H1 (cell line): ENCODE data around the gene HMG20A. TPM values are rescaled to one million over a fixed set of nuclear protein-coding genes. Genes with fewer than 3 reads are reported as not detected.

Source experiments
- CTCF ChIA-PET: fragments of 300-600 bp; sonication (Branson Sonifier 250); formaldehyde crosslinking; loops from one replicate; lab custom pipeline; 2021; ENCODE audit not compliant: partially characterized antibody; lab: Charles Lee
- POLR2A ChIA-PET: fragments of 300-600 bp; sonication (Branson Sonifier 250); formaldehyde crosslinking; loops from one replicate; lab custom pipeline; 2021; ENCODE audit warnings: inconsistent platforms; ENCODE audit not compliant: partially characterized antibody; lab: Charles Lee
- DNase-seq, 2 experiments: peaks; one replicate each; pipeline versions ENCODE4 v3.0.0 to v3.0.0-alpha.2; 2010 to 2022; ENCODE audit warnings: low spot score in 2 of 2, low read depth in 1 of 2, mixed read lengths in 1 of 2
- FAIRE-seq: peaks from 2 replicates; lab custom pipeline; 2011; peaks lifted over from hg19 to GRCh38; lab: Jason Lieb, UNC
- H2AFZ ChIP-seq: 2 replicates; pipeline ENCODE4 v1.8.1; 2012; ENCODE audit warnings: low read length, inconsistent platforms
- H2AK5ac ChIP-seq: 2 replicates; pipeline ENCODE4 v1.6.1; 2013; ENCODE audit warnings: low read depth, low read length
- H2BK120ac ChIP-seq: replicated peaks from 2 replicates; pipeline ENCODE3; 2013; ENCODE audit warnings: low read depth, low read length, inconsistent platforms
- H2BK12ac ChIP-seq: 2 replicates; pipeline ENCODE4 v1.6.1; 2013; ENCODE audit warnings: low read depth, low read length
- H2BK15ac ChIP-seq: 2 replicates; pipeline ENCODE4 v1.6.1; 2013; ENCODE audit warnings: low read length
- H2BK20ac ChIP-seq: 2 replicates; pipeline ENCODE4 v1.6.1; 2013; ENCODE audit warnings: low read length
- H2BK5ac ChIP-seq: 2 replicates; pipeline ENCODE4 v1.6.1; 2013; ENCODE audit warnings: low read depth, low read length
- H3K14ac ChIP-seq: 2 replicates; pipeline ENCODE4 v1.6.1; 2013; ENCODE audit warnings: inconsistent platforms; ENCODE audit not compliant: insufficient read length
- H3K18ac ChIP-seq: 2 replicates; pipeline ENCODE4 v1.6.1; 2013; ENCODE audit warnings: low read length; ENCODE audit errors: extremely low read depth
- H3K23ac ChIP-seq: 2 replicates; pipeline ENCODE4 v1.6.1; 2013; ENCODE audit warnings: inconsistent platforms; ENCODE audit not compliant: insufficient read length
- H3K23me2 ChIP-seq: 2 replicates; pipeline ENCODE4 v1.6.1; 2013; ENCODE audit warnings: low read depth, low read length
- H3K27ac ChIP-seq: 2 replicates; pipeline ENCODE4 v1.6.1; 2011; ENCODE audit warnings: low read depth, low read length, inconsistent platforms
- H3K27me3 ChIP-seq, 4 experiments: replicated peaks in 1 of 4; 1 replicate in 1 of 4; 2 replicates in 3 of 4; pipeline versions ENCODE4 v1.6.1 to v1.8.1; 2011 to 2013; ENCODE audit warnings: low read length in 3 of 4, mild to moderate bottlenecking in 3 of 4, inconsistent platforms in 2 of 4, mixed read lengths in 2 of 4, moderate library complexity in 1 of 4; ENCODE audit not compliant: control insufficient read depth in 3 of 4, insufficient read depth in 3 of 4; ENCODE audit errors: extremely low read depth in 1 of 4
- H3K36me3 ChIP-seq, 4 experiments: 2 replicates each; pipeline versions ENCODE4 v1.6.1 to v1.8.1; 2011 to 2013; ENCODE audit warnings: mild to moderate bottlenecking in 4 of 4, low read length in 3 of 4, moderate library complexity in 2 of 4, control low read depth in 1 of 4, inconsistent platforms in 1 of 4; ENCODE audit not compliant: insufficient read depth in 4 of 4, control insufficient read depth in 2 of 4
- H3K4ac ChIP-seq: replicated peaks from 2 replicates; pipeline ENCODE3; 2013; ENCODE audit warnings: low read length, low read depth, mixed read lengths, inconsistent platforms; ENCODE audit not compliant: insufficient read length
- H3K4me1 ChIP-seq, 4 experiments: replicated peaks in 1 of 4; 1 replicate in 1 of 4; 2 replicates in 3 of 4; pipeline versions ENCODE4 v1.6.1 to v1.8.1; 2011 to 2013; ENCODE audit warnings: low read length in 3 of 4, inconsistent platforms in 2 of 4, mixed read lengths in 1 of 4; ENCODE audit not compliant: insufficient read depth in 4 of 4, control insufficient read depth in 3 of 4
- H3K4me2 ChIP-seq, 2 experiments: 2 replicates each; pipeline versions ENCODE4 v1.6.1 to v1.8.1; 2011 to 2013; ENCODE audit warnings: low read depth in 2 of 2, low read length in 2 of 2, control low read depth in 1 of 2, inconsistent platforms in 1 of 2, mild to moderate bottlenecking in 1 of 2; ENCODE audit not compliant: insufficient read depth in 1 of 2
- H3K4me3 ChIP-seq, 4 experiments: fragments of 200-600, 300-600 bp in 1 of 4; sonication (generic), shearing (Covaris generic), sonication (Bioruptor Twin) in 1 of 4; 2 replicates each; pipeline versions ENCODE4 v1.5.1 to v1.8.1; 2011 to 2016; ENCODE audit warnings: low read length in 4 of 4, low read depth in 3 of 4, control low read depth in 2 of 4, inconsistent platforms in 2 of 4, mild to moderate bottlenecking in 2 of 4, mixed read lengths in 1 of 4, moderate library complexity in 1 of 4; ENCODE audit not compliant: insufficient read depth in 2 of 4; ENCODE audit errors: extremely low read depth in 1 of 4
- H3K56ac ChIP-seq: replicated peaks from 2 replicates; pipeline ENCODE3; 2013; ENCODE audit warnings: low read depth, mild to moderate bottlenecking, mixed read lengths, low read length, inconsistent platforms; ENCODE audit not compliant: insufficient read length
- H3K79me1 ChIP-seq: 2 replicates; pipeline ENCODE4 v1.6.1; 2013; ENCODE audit warnings: low read depth, low read length, control low read depth
- H3K79me2 ChIP-seq, 2 experiments: 2 replicates each; pipeline versions ENCODE4 v1.6.1 to v1.8.1; 2012 to 2013; ENCODE audit warnings: low read length in 2 of 2, mild to moderate bottlenecking in 2 of 2, inconsistent platforms in 1 of 2; ENCODE audit not compliant: insufficient read depth in 2 of 2, control insufficient read depth in 1 of 2
- H3K9ac ChIP-seq, 4 experiments: replicated peaks in 1 of 4; 1 replicate in 1 of 4; 2 replicates in 3 of 4; pipeline versions ENCODE4 v1.6.1 to v1.8.1; 2011 to 2013; ENCODE audit warnings: low read depth in 3 of 4, low read length in 3 of 4, control low read depth in 2 of 4, mild to moderate bottlenecking in 2 of 4, moderate library complexity in 2 of 4, inconsistent platforms in 1 of 4; ENCODE audit errors: extremely low read depth in 1 of 4
- H3K9me3 ChIP-seq, 2 experiments: 2 replicates each; pipeline versions ENCODE4 v1.6.1 to v1.8.1; 2012 to 2013; ENCODE audit warnings: mild to moderate bottlenecking in 2 of 2, moderate library complexity in 2 of 2, control low read depth in 1 of 2, inconsistent platforms in 1 of 2, low read depth in 1 of 2, low read length in 1 of 2, mixed read lengths in 1 of 2; ENCODE audit not compliant: insufficient read depth in 2 of 2
- H4K20me1 ChIP-seq, 2 experiments: replicated peaks in 1 of 2; 2 replicates each; pipeline versions ENCODE3 to v1.8.1; 2011 to 2013; ENCODE audit warnings: inconsistent platforms in 2 of 2, low read length in 2 of 2, mild to moderate bottlenecking in 1 of 2; ENCODE audit not compliant: insufficient read depth in 2 of 2, control insufficient read depth in 1 of 2
- H4K5ac ChIP-seq: 2 replicates; pipeline ENCODE4 v1.6.1; 2013; ENCODE audit warnings: low read length, low read depth, mixed read lengths, inconsistent platforms; ENCODE audit not compliant: insufficient read length
- H4K8ac ChIP-seq: 2 replicates; pipeline ENCODE4 v1.8.0; 2013; ENCODE audit warnings: mild to moderate bottlenecking, moderate library complexity, low read length, inconsistent platforms; ENCODE audit not compliant: insufficient read depth; ENCODE audit errors: extremely low read depth
- H4K91ac ChIP-seq: replicated peaks from 2 replicates; pipeline ENCODE3; 2013; ENCODE audit warnings: low read length, mixed read lengths, inconsistent platforms; ENCODE audit not compliant: insufficient read length
- BACH1 ChIP-seq: IDR thresholded peaks from 2 replicates; pipeline ENCODE4 v1.6.1; 2012; ENCODE audit warnings: low read length, improper control_type of control experiment
- CBX8 ChIP-seq: fragments of 300-800, 300-1000 bp; sonication (generic); IDR thresholded peaks from 2 replicates; pipeline ENCODE4 v1.7.1; 2016; ENCODE audit warnings: low read depth, low read length, borderline replicate concordance
- FOSL1 ChIP-seq: IDR thresholded peaks from 2 replicates; pipeline ENCODE4 v1.6.1; 2011; ENCODE audit warnings: mild to moderate bottlenecking, low read depth, low read length, moderate library complexity; ENCODE audit not compliant: insufficient read depth
- HDAC2 ChIP-seq, 2 experiments: fragments of 300-600 bp in 1 of 2; sonication (generic) in 1 of 2; IDR thresholded peaks; 2 replicates each; pipeline ENCODE4 v1.6.1; 2011 to 2012; ENCODE audit warnings: low read depth in 2 of 2, low read length in 2 of 2, mild to moderate bottlenecking in 2 of 2, moderate library complexity in 2 of 2, borderline replicate concordance in 1 of 2, inconsistent platforms in 1 of 2
- KDM4A ChIP-seq: IDR thresholded peaks from one replicate; pipeline ENCODE4 v1.7.1; 2012; ENCODE audit warnings: low read depth, mild to moderate bottlenecking, moderate library complexity, low read length, inconsistent platforms; ENCODE audit not compliant: severe bottlenecking
- POU5F1 ChIP-seq: IDR thresholded peaks from 2 replicates; pipeline ENCODE4 v1.6.1; 2011; ENCODE audit warnings: low read depth, mild to moderate bottlenecking, low read length, moderate library complexity
- RBBP5 ChIP-seq: IDR thresholded peaks from 2 replicates; pipeline ENCODE4 v1.7.1; 2012; ENCODE audit warnings: low read depth, mild to moderate bottlenecking, inconsistent platforms, low read length, moderate library complexity, borderline replicate concordance
- SP1 ChIP-seq: IDR thresholded peaks from 2 replicates; pipeline ENCODE4 v1.6.1; 2011; ENCODE audit warnings: low read depth, low read length
- SP2 ChIP-seq: IDR thresholded peaks from 2 replicates; pipeline ENCODE4 v1.6.1; 2012; ENCODE audit warnings: mild to moderate bottlenecking, low read length, inconsistent platforms
- TAF7 ChIP-seq: optimal IDR thresholded peaks from 2 replicates; pipeline ENCODE3; 2011; ENCODE audit warnings: low read depth, mild to moderate bottlenecking, inconsistent platforms, low read length, moderate library complexity, borderline replicate concordance
- TEAD4 ChIP-seq: IDR thresholded peaks from 2 replicates; pipeline ENCODE4 v1.6.1; 2012; ENCODE audit warnings: low read depth, low read length, inconsistent platforms, mixed read lengths
- WGBS, 2 experiments: shearing (Covaris generic) in 1 of 2; methylation state at CpG; one replicate each; pipeline versions ENCODE4 v1.1.6 to v1.1.7; 2013 to 2015; ENCODE audit warnings: low lambda C conversion rate in 2 of 2, mixed read lengths in 2 of 2, inconsistent platforms in 1 of 2, low coverage in 1 of 2, missing lambda C conversion rate in 1 of 2; ENCODE audit not compliant: insufficient replicate concordance in 2 of 2, insufficient coverage in 1 of 2, insufficient read length in 1 of 2; ENCODE audit errors: extremely low coverage in 1 of 2, missing lambda C conversion rate in 1 of 2; 5-methylcytosine and 5-hydroxymethylcytosine counted together
- polyA plus RNA-seq, 7 experiments: library from polyadenylated mRNA; depleted of rRNA in 3 of 7; stranded (reverse) in 5 of 7; unstranded in 2 of 7; fragments of >200 nt in 5 of 7; fragments of 200-250 nt in 2 of 7; gene quantifications; 1 replicate in 5 of 7; 2 replicates in 1 of 7; 4 replicates in 1 of 7; pipeline versions ENCODE4 v1.2.1 to v1.2.3, GENCODE V29; 2011 to 2013; ENCODE audit warnings: missing spikeins in 2 of 7, mixed read lengths in 2 of 7
- total RNA-seq: library from RNA; stranded (reverse); fragmentation: NEBNext Ultra II Directional; extraction: Animal tissue kit (Norgen Biotek cat#: 25700); gene quantifications from 2 replicates; pipeline ENCODE4 v1.2.1, GENCODE V29; 2021
- TF ChIP-seq, protein P1 (sequence below), 3 experiments: IDR thresholded peaks; 1 replicate in 2 of 3; 2 replicates in 1 of 3; pipeline versions ENCODE4 v1.5.1 to v1.6.1; 2011; ENCODE audit warnings: low read length in 3 of 3, mild to moderate bottlenecking in 3 of 3, inconsistent platforms in 2 of 3, low read depth in 1 of 3, moderate library complexity in 1 of 3; ENCODE audit not compliant: insufficient read depth in 1 of 3; ENCODE audit errors: control extremely low read depth in 1 of 3

The HMG20A gene
- total and polyA plus RNA-seq, 2 of the 8 experiments (the other 6 are each of a cell fraction or from before 2014, with no cell fraction given), result 52.1 to 59.7 TPM

DNA sequence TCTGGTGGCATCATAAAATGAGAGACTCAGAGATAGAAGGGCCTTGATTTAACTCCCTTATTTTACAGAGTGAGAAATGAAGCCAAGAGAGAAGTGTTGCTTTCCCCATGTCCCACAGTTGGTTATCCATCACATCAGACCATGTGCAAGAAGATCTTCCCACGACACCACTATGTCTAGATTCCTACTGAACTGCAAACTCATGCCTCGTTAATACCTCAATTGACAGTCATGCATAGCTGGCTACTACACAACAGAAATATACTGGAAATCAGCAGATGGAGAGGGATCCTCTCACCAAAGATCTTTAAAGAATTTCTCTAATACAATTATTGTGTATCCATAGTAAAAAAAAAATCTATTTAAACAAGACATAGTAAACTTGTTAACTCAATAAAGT is 34.1 kb upstream of the HMG20A start:
- Histone ChIP-seq H3K9me3 (no peaks in the 10 kb centered on the region), H3K79me2 (peaks cover 0 to 87% of the 10 kb centered on the region in 2 experiments; a peak in 2 of 4 replicates), H2BK20ac (no peak overlapping the region), H3K4ac (no peak overlapping the region), H4K91ac (no peak overlapping the region), H2BK5ac (no peak overlapping the region), H2BK15ac (no peak overlapping the region), H3K23ac (no peak overlapping the region), H3K4me2 (no peak overlapping the region), H4K20me1 (peaks cover 0 to 1% of the 10 kb centered on the region in 2 experiments), H3K56ac (no peak overlapping the region), H3K36me3 (no peaks in the 10 kb centered on the region), H3K18ac (no peak overlapping the region), H2AK5ac (no peak overlapping the region), H3K9ac (no peak overlapping the region), H3K23me2 (no peaks in the 10 kb centered on the region), H3K14ac (no peak overlapping the region), H3K4me1 (peaks cover 0 to 2% (median under 1%) of the 10 kb centered on the region in 4 experiments; a peak in 2 of 7 replicates), H3K79me1 (peaks cover 3% of the 10 kb centered on the region; the same call in 1 of the 2 replicates), H3K27ac (no peak overlapping the region), H2BK12ac (no peak overlapping the region), H3K4me3 (no peak overlapping the region), H3K27me3 (no peaks in the 10 kb centered on the region), H4K5ac (no peak overlapping the region), H4K8ac (no peak overlapping the region), H2BK120ac (no peak overlapping the region), H2AFZ (no peak overlapping the region)
- ChIA-PET CTCF (interaction anchor here (1.0 kb wide), 1 partner anchor 157 kb away, joined by 3 read pairs; no protein-coding TSS in a partner anchor), POLR2A (no interaction called here)
- FAIRE-seq (no peak), DNase-seq (no peak)
- 88% methylated on average over 2 of the region's 2 CpGs; no CpG with 5 or more reads in 1 of the 2 experiments for WGBS, 2 experiments
- TF ChIP-seq SP1 (no peak), KDM4A (no peak), TAF7 (no peak), FOSL1 (no peak), HDAC2 (IDR thresholded peaks at IDR 0.05; ENCODE audit: borderline replicate concordance in 1 of 2, low read depth in 2 of 2, low read length in 2 of 2) (no peak), BACH1 (no peak), SP2 (no peak), POU5F1 (no peak), RBBP5 (no peak), TEAD4 (no peak), CBX8 (no peak)
- TF ChIP-seq, protein P1, sequence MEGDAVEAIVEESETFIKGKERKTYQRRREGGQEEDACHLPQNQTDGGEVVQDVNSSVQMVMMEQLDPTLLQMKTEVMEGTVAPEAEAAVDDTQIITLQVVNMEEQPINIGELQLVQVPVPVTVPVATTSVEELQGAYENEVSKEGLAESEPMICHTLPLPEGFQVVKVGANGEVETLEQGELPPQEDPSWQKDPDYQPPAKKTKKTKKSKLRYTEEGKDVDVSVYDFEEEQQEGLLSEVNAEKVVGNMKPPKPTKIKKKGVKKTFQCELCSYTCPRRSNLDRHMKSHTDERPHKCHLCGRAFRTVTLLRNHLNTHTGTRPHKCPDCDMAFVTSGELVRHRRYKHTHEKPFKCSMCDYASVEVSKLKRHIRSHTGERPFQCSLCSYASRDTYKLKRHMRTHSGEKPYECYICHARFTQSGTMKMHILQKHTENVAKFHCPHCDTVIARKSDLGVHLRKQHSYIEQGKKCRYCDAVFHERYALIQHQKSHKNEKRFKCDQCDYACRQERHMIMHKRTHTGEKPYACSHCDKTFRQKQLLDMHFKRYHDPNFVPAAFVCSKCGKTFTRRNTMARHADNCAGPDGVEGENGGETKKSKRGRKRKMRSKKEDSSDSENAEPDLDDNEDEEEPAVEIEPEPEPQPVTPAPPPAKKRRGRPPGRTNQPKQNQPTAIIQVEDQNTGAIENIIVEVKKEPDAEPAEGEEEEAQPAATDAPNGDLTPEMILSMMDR (IDR thresholded peaks at IDR 0.05; ENCODE audit: control extremely low read depth in 1 of 3, insufficient read depth in 1 of 3, low read depth in 1 of 3, low read length in 3 of 3), result no peak
